ENCODE data around the gene HINFP. TPM values are rescaled to one million over a fixed set of nuclear protein-coding genes. Genes with fewer than 3 reads are reported as not detected.
A peak's percentile ranks its signal among the peaks of the same experiment; 100 is the strongest.

Gene HINFP
- total and polyA plus RNA-seq, 9 of the 15 experiments (the other 6 are each of a cell fraction or from before 2014, with no cell fraction given), result 13.8 to 34.1 (median 22.5) TPM

- Histone ChIP-seq H3K36me3 (ENCODE audit: control insufficient read depth, insufficient read depth, low read length) (peaks cover 71% of the 10 kb centered on the region), H3K9ac (ENCODE audit: insufficient read depth in 1 of 2, low read depth in 2 of 2, low read length in 2 of 2) (peak overlapping the region; percentile 94 to 99), H3K4me2 (ENCODE audit: insufficient read depth, low read length) (peak overlapping the region; percentile 98), H3K79me2 (ENCODE audit: control insufficient read depth, insufficient read depth, low read length) (peaks cover 81% of the 10 kb centered on the region), H3K9me1 (ENCODE audit: control insufficient read depth, insufficient read depth, low read length) (no peaks in the 10 kb centered on the region), H3K9me3 (replicated peaks; ENCODE audit: control insufficient read depth, insufficient read depth, low read depth, low read length) (no peaks in the 10 kb centered on the region), H3K4me3 (peak overlapping the region; percentile 94), H2AFZ (ENCODE audit: low read depth, low read length) (no peak overlapping the region), H3K27ac (ENCODE audit: extremely low read depth, low read depth, low read length) (peak overlapping the region; percentile 95; the same call in 2 of the 3 replicates), H4K20me1 (replicated peaks; ENCODE audit: control insufficient read depth, insufficient read depth, low read length) (peaks cover 25% of the 10 kb centered on the region), H3K27me3 (ENCODE audit: control insufficient read depth in 2 of 2, insufficient read depth in 2 of 2, low read length in 2 of 2) (no peaks in the 10 kb centered on the region; a peak in 1 of 5 replicates), H3K4me1 (replicated peaks in 1 of 2; ENCODE audit: control insufficient read depth in 2 of 2, insufficient read depth in 2 of 2, low read length in 2 of 2) (peaks cover 28 to 52% of the 10 kb centered on the region in 2 experiments)
- no TSS peak for BruUV-seq (replicated peaks)
- in situ Hi-C loops (cut with MboI) (no loop called here), intact Hi-C loops (cut with micrococcal nuclease) (no loop called here)
- POLR2A ChIA-PET, result interaction anchor here (0.6 to 5.5 kb wide), 27 partner anchors 7 to 284 kb away, joined by 3 to 68 read pairs (median 4); partner anchors contain the start of genes C2CD2L, DPAGT1, HMBS and HYOU1
- 34% methylated on average over 13 of the region's 13 CpGs for WGBS (ENCODE audit: insufficient coverage, low coverage, missing lambda C conversion rate)
- FAIRE-seq, result no peak
- peak; percentile 1 for ATAC-seq
- CTCF ChIA-PET (ENCODE audit: low intra/inter-chr PET ratio), result no interaction called here
- DNase-seq (ENCODE audit: extremely low read depth in 1 of 4, low spot score in 3 of 4), result peak in 3 of 4 experiments; percentile 7 to 55 (median 10)
- TF ChIP-seq MECOM (CRISPR knock-in tag; IDR thresholded peaks at IDR 0.05), result no peak
- no peak for TF ChIP-seq POLR2B (IDR thresholded peaks at IDR 0.05; ENCODE audit: low read depth, partially characterized antibody)
- TF ChIP-seq SETDB1 (IDR thresholded peaks at IDR 0.05; ENCODE audit: low read length), result no peak
- no peak for TF ChIP-seq CC2D1A (IDR thresholded peaks at IDR 0.05)
- no peak for TF ChIP-seq ZBTB5 (IDR thresholded peaks at IDR 0.05)
- peak; percentile 18 for TF ChIP-seq HDAC3 (IDR thresholded peaks at IDR 0.05; ENCODE audit: borderline replicate concordance, partially characterized antibody)
- TF ChIP-seq NKRF (IDR thresholded peaks at IDR 0.05; ENCODE audit: borderline replicate concordance), result no peak
- TF ChIP-seq SRSF7 (optimal IDR thresholded peaks at IDR 0.05; ENCODE audit: low read depth, low read length), result no peak
- TF ChIP-seq STAT5A (IDR thresholded peaks at IDR 0.05; ENCODE audit: borderline replicate concordance, low read length), result no peak
- TF ChIP-seq SREBF1 (IDR thresholded peaks at IDR 0.05; ENCODE audit: borderline replicate concordance, low read depth, low read length), result no peak
- no peak for TF ChIP-seq MIER1 (IDR thresholded peaks at IDR 0.05; ENCODE audit: low read depth)
These were observed 29.2 kb upstream of the HINFP start for GRCh38 chr11:119091966-119092879.
